Epithelial cell of esophagus (primary cell): ENCODE results near the gene ZNF469.

ENCODE experiments used
- DNase-seq: peaks from one replicate; pipeline ENCODE4 v3.0.0; 2010; ENCODE audit warnings: low read depth
- H3K4me3 ChIP-seq: 2 replicates; pipeline ENCODE4 v1.5.1; 2011; ENCODE audit warnings: mild to moderate bottlenecking, low read length, control low read depth
- CTCF ChIP-seq: IDR thresholded peaks from 2 replicates; pipeline ENCODE4 v1.5.1; 2011; ENCODE audit warnings: low read depth, mild to moderate bottlenecking, low read length, control low read depth, inconsistent platforms; ENCODE audit not compliant: insufficient read depth; ENCODE audit errors: missing control alignments

Gene ZNF469

GRCh38 chr16:88374736-88375135 is 8.0 kb upstream of the ZNF469 start:
- H3K4me3 ChIP-seq, result no peak overlapping the region
- no peak for DNase-seq
- TF ChIP-seq CTCF, result no peak

GRCh38 chr16:88375236-88375975 is 7.4 kb upstream of the ZNF469 start:
- DNase-seq, result no peak
- TF ChIP-seq CTCF, result no peak
- H3K4me3 ChIP-seq, result no peak overlapping the region

GRCh38 chr16:88375996-88376834 is 6.5 kb upstream of the ZNF469 start:
- no peak overlapping the region for H3K4me3 ChIP-seq
- no peak for DNase-seq
- no peak for TF ChIP-seq CTCF

GRCh38 chr16:88376835-88377726 is 5.7 kb upstream of the ZNF469 start:
- no peak overlapping the region for H3K4me3 ChIP-seq
- DNase-seq, result no peak
- TF ChIP-seq CTCF, result no peak

- DNase-seq, result no peak
- no peak for TF ChIP-seq CTCF
- no peak overlapping the region for H3K4me3 ChIP-seq
Measured at GRCh38 chr16:88377961-88378360, 4.8 kb upstream of the ZNF469 start.

GRCh38 chr16:88378401-88378800 is 4.4 kb upstream of the ZNF469 start:
- DNase-seq, result no peak
- TF ChIP-seq CTCF, result no peak
- no peak overlapping the region for H3K4me3 ChIP-seq
